SIG-M5 treated with dmso at 0.1 percent for 504 hours (cell line): ENCODE measurements around the gene PIGO.

Experiments used
- DNase-seq: peaks from one replicate; lab custom pipeline; 2025; ENCODE audit not compliant: unreplicated experiment; lab: John Stamatoyannopoulos, UW

The PIGO gene

DNA sequence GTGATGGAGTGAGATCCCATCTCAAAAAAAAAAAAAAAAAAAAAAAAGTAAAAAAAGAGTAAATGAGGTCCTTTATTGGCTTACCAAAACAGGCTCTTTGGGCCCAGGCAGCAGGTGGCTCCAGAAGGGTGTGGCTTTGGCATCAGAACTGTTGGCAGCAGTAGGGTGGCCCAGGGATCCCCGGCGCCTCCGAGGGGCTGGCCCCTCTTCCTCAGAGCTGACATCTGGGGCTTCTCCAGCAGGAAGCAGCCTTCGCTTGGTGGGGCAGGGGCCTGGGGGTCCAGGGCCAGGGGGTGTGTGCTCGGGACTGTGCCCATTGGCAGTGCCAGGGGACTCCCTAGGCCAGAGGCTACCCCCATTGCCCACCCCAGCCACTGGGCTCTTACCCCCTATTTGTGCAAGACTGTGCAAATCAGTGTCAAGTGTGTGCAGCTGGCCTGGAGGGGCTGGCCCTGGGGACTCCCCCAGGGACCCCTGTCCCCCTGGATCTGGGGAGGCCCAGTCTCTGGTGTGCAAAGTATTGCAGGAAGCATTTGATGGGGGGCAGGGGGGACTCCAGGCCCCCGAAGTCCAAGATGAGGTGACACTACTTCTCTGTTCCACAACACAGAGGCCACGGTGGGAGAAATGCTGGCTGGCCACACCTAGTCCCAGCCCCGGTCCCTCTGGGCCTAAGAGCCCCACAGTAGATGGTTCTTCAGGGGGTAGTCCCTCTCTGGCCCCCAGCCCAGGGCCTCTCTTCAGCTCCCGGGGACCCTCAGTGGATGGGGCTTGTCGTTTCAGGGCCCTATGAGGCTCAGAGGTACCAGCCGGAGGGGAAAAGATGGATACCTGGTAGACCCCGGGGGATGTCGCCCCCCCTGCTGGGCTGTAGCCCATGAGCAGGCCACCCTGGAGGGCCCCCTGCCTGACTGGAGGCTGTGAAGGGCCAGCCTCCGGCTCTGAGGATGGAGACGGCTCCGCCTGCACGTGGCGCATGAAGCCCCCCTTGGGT lies 11.2 kb upstream of the PIGO start:
- DNase-seq, result no peak

GRCh38 chr9:35106343-35106730 lies 9.9 kb upstream of the PIGO start:
- DNase-seq, result no peak

DNA sequence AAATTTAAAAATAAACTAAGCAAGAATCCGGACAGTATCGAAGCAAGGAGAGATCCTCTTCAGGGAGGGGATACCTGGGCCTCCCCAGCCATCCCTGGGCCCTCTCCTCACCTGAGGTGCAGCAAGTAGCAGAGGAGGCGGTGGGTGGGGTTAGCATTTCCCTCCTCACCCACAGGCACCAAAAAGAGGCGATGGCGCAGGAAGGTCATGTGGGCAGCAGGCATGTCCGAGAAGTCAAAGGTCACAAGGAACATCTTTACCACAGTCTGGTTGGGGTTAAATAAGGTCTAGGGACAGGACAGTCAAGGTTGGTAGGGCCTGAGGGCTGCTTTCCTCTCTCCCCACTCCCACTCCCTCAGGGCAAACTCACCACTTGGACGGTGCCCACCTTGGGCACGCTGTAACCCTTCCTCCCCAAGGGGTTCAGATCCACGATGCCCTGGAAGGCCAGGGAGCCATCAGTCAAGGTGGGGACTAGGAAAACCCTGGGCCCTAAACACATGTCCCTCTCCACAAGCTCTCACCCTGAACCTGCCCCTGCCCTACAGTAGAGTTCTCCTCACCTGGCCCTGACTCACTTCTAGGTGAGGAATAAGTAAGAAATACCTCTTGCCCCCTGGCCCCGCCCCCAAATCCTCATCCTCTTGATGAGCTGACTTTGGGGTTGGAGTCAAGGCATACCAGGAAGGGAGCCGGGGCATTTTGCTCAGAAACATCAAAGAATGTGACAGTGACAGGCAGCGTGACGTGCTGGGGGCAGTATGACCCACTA lies 9.4 kb upstream of the PIGO start:
- DNase-seq, result no peak

DNA sequence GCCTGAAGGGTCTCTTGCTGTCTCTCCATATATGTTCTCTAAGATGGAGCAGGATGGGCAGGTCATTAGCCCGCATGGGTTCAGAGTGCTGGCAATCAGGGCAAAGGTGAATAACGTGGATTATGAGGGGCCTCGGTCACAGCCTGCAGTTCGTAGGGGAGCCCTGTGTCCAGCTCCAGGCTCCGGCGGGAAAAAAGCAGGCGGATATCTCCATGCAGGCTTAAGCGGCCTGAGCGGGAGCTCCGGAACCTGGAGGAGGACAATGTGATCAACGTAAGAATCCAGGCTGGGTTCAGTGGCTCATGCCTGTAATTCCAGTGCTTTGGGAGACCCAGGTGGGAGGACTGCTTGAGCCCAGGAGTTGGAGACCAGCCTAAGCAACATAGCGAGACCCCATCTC lies 8.7 kb upstream of the PIGO start:
- DNase-seq, result no peak

DNA sequence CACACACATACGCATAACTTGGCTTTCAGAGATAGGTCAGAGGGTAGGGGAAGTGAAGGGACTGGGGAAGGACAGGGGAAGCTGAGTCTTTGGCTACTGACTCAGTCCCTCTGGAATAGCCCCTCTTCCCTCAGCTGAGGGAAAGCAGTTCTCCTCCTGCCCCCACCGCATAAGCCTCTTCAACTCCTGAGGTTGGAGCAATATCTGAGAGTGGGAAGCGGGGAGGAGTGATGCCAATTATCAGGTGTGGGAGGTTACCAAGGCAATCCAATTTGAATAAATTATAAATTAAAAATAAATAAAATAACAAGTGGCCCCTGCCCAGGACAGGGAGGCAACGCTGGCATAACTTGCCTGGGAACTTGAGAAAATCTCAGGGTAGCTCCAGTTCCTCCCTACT lies 8.2 kb upstream of the PIGO start:
- no peak for DNase-seq

GRCh38 chr9:35103660-35104191 lies 7.3 kb upstream of the PIGO start:
- DNase-seq, result no peak

DNA sequence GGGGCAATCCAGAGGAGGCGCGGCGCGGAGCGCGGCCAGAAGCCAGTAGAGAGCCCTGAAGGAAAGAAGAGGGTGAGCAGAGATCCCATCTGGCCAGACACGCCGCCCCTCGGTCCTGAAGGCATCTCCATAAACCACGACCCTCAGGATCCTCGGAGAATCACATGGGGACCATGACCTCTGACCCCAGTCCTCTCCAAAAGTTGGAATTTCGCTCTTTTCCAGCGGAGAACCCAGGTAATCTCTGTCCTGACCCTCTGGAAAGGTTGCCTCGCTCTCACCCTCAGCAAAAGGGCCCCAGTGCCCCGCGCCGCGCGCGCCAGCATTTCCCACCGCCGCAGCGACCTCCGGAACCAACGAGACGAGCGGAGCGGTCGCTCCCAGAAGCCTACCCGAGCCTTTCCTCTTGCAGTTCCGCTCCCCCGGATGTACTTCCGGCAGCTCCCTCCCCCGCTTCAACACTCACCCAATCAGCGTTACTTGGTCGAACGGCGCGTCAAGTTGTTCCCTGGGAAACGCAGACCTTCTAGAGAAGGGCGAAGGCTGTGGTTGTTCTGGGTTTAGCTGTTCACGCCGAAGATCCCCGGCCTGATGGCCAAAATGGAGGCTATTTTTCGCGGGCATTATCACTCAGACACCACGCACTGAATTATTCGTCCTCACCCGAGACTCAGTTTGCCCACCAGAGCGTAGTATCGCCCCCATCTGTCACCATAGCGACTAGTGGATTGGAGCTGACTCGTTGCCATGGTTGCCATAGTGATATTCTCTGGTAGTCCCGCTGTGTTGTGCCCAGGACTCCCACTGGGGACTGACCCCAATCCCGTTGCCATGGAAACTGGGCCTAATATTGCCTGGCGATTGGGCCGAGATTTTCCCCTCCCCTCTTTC lies 6.6 kb upstream of the PIGO start, which contains the start of gene STOML2:
STOML2 (minus strand) TSS at position 363 of the 891 bp plus-strand sequence; CDS start at position 326, 37 bp downstream.
- DNase-seq, result peak; percentile 97

- no peak for DNase-seq
Observed at GRCh38 chr9:35102465-35102768, 6.0 kb upstream of the PIGO start.

- no peak for DNase-seq
Observed at GRCh38 chr9:35097573-35097972, 1.2 kb upstream of the PIGO start.

DNA sequence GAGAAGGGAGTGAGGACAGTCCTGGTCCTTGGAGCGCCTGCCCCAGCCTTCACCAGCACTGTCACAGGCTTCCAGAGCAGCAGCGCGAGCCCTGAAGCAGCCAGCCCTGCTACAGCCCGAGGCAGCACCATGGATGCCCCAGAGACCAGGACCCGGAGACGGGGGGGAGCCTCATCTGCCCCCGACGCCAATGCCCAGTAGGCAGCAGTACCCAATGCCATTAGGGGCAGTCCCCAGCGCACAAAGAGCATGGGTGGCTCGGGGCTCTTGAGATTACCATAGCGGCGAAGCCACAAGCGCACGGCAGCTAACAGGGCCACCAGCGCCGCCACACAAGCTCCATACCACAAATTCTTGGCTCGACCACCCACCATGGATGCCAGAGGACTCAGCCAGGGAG lies 4.9 kb downstream of the PIGO start:
- no peak for DNase-seq

DNA sequence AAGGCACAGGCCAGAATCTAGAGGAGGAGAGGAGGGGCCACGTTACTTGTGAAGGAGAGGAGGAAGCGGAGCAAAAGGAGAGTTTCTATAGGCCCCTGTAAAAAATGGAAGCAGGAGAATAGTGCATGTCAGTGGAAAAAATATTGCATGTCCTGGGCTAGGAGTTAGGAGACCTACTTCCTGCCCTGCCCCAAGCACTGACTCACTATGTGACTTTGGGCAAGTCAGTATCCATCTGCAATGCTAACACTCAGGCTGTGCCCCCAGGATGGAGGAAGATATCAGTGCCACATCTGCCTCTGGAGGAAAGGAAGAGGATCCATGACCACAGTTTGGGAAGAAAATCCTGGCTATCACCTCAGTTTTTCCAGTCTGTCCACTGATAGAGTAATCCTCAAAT lies 7.0 kb downstream of the PIGO start:
- no peak for DNase-seq

GRCh38 chr9:35085078-35085477 lies 11.3 kb downstream of the PIGO start:
- DNase-seq, result no peak

GRCh38 chr9:35079426-35080341 lies 16.7 kb downstream of the PIGO start, which contains the start of gene FANCG:
TSS of gene FANCG (minus strand) at chr9:35079942. CDS start at chr9:35079524, 418 bp downstream.
- DNase-seq, result peak; percentile 86

DNA sequence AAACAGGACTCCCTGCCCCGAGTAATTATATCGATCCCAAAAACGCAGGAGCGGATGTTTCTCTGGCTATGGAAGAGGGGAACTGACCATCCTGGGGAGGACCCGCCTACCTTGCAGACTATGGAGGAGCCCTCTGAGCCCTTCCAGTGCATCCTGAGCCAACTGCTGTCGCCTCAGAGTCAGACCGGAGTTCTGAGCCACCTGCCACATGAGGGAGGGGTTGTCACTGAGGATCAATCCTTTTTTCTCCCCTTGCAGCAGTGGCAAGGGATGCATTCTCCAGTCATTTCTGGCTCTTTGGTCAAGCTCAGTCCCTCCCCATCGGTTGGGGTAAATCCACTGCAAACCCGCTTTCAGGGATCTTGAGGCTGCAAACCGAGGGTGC lies 17.4 kb downstream of the PIGO start:
- DNase-seq, result no peak

DNA sequence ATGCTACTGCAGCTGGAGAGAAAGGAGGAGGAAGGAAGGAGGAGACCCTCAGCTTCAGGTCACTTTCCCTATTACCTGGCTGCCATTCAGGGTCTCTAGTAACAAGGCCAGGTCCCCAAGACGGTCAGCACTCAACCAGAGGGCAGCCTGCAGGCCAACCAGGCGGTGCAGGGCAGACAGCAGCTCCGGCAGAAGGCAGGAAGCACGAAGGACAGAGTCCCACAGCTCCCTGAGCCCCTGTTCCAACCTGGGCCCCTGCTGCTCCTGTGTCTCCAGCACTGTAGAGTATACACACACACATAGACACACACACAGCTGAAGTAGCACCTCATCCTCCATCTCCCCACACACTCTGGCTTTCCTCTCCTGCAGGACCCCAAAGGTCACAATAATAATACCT lies 18.3 kb downstream of the PIGO start:
- DNase-seq, result no peak

DNA sequence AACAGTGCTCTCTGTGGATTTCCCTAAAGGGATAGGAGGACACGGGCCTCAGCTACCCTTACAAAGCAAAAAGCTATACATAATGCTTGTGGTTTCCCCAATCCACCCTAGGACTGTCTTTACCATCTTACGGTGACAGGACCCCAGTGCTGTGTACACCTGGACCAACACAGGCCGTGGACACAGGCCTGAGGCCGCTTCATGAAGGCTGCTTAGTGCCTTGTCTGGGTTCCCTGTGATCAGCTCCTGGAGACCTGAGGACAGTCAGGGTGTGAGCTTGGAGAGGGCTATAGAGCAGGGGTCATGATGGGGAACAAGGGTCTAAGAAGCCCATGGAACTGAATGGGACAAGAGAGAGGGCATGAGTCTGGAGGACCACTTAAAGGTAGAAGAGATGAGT lies 19.5 kb downstream of the PIGO start:
- DNase-seq, result no peak

GRCh38 chr9:35075358-35075757 lies 21.0 kb downstream of the PIGO start:
- no peak for DNase-seq

GRCh38 chr9:35074791-35075190 lies 21.6 kb downstream of the PIGO start:
- DNase-seq, result no peak

GRCh38 chr9:35074141-35074540 lies 22.2 kb downstream of the PIGO start:
- no peak for DNase-seq

DNA sequence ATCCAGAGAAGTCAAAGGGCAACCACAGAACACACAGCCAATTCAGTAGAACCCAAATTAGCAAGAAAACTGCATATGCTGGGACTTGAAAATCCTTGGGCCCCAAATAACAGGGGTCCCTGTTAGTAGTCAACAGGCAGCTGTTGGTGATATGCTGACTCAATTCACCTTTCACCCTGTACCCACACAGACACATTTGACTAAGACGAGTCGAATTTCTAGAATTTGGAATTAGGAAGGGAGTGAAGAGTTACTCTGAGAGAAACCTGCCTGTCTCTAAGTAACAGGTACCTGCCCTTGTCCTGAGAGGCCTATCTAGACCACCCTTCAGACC lies 23.1 kb downstream of the PIGO start:
- no peak for DNase-seq
